Right lobe of liver (tissue), 6 donors: ENCODE measurements around the gene FLCN. TPM values are rescaled to one million over a fixed set of nuclear protein-coding genes. Genes with fewer than 3 reads are reported as not detected.

Experiments
- ATAC-seq, 4 donors: fragments of 200-7000 bp; cut with Tn5 transposase; one replicate each; pipeline ENCODE4 v1.9.1; 2020; ENCODE audit warnings: mild to moderate bottlenecking in 4 of 4, moderate library complexity in 4 of 4
- DNase-seq, 3 donors: peaks; one replicate each; pipeline ENCODE4 v3.0.0-alpha.2; 2020
- H3K27ac ChIP-seq, 3 donors: fragments of 200-600 bp; one replicate each; pipeline ENCODE4 v1.8.0; 2022
- H3K27me3 ChIP-seq, 2 donors: fragments of 200-600 bp; one replicate each; pipeline ENCODE4 v1.8.0; 2022
- H3K36me3 ChIP-seq, 4 donors: fragments of 200-600 bp; sonication (generic) in 1 of 4; one replicate each; pipeline versions ENCODE4 v1.5.1 to v1.8.0; 2017 to 2022; ENCODE audit warnings: control low read depth in 1 of 4
- H3K4me1 ChIP-seq, 4 donors: fragments of 200-600 bp; sonication (generic) in 1 of 4; one replicate each; pipeline versions ENCODE4 v1.5.1 to v1.8.0; 2017 to 2022; ENCODE audit warnings: control low read depth in 1 of 4
- H3K4me3 ChIP-seq, 3 donors: fragments of 200-600 bp; one replicate each; pipeline ENCODE4 v1.8.0; 2022
- H3K9me3 ChIP-seq, 4 donors: fragments of 200-600 bp; sonication (generic) in 1 of 4; one replicate each; pipeline versions ENCODE4 v1.5.1 to v1.8.0; 2017 to 2022; ENCODE audit warnings: control low read depth in 1 of 4
- CTCF ChIP-seq, 4 donors: fragments of 200-600 bp in 3 of 4; fragments of 450-650 bp in 1 of 4; IDR thresholded peaks; one replicate each; pipeline versions ENCODE4 v1.5.1 to v1.8.0; 2016 to 2022; ENCODE audit warnings: antibody characterized with exemption in 4 of 4, mild to moderate bottlenecking in 2 of 4
- POLR2A ChIP-seq: fragments of 450-650 bp; IDR thresholded peaks from one replicate; pipeline ENCODE4 v1.6.1; 2017; ENCODE audit warnings: antibody characterized with exemption, mild to moderate bottlenecking
- WGBS: methylation state at CpG from one replicate; pipeline ENCODE4 v1.1.6; 2018; ENCODE audit warnings: low coverage, low lambda C conversion rate; ENCODE audit not compliant: insufficient coverage; ENCODE audit errors: missing lambda C conversion rate; 5-methylcytosine and 5-hydroxymethylcytosine counted together
- intact Hi-C, 2 donors: fragments of 100-400 bp; cut with DNase I; formaldehyde crosslinking; loops; one replicate each; pipeline versions ENCODE4 v1.11.2 to v1.14.1; 2022
- total RNA-seq, 6 experiments: library from RNA; depleted of rRNA in 2 of 6; stranded (reverse); fragments of >200 nt in 2 of 6; fragmentation: NEBNext Ultra II Directional in 3 of 6; extraction: Animal tissue kit (Norgen Biotek cat#: 25700) in 3 of 6; gene quantifications; one replicate each; pipeline versions ENCODE4 v1.1.0 to v1.2.4, GENCODE V29; 2016 to 2023
- donor health status: DM: no; HTN: yes; CAD: no.
- donor health status: DM: no; HTN: no; CAD: no.
- donor health status: DM: no; HTN: no; CAD: no.
- donor health status: DM: no; HTN: yes; CAD: no.
- donor health status: DM: no; HTN: yes; CAD: no.

The FLCN gene
- total RNA-seq, 6 experiments from 2014 or later: 25.4 to 44.3 (median 35.9) TPM

GRCh38 chr17:17229416-17230384 is 7.3 kb downstream of the FLCN start:
- TF ChIP-seq POLR2A (no peak), CTCF (IDR thresholded peaks at IDR 0.05) (no peak)
- H3K36me3 ChIP-seq: peaks cover 0 to 60% (median 35%) of the 10 kb centered on the region in 4 donors
- peak overlapping the region in 1 of 3 donors; percentile 67 for H3K27ac ChIP-seq
- no peaks in the 10 kb centered on the region for H3K27me3 ChIP-seq
- WGBS: 83% methylated on average over 19 of the region's 26 CpGs
- intact Hi-C loops: no loop called here
- ATAC-seq (no peak), DNase-seq (no peak)
- no peak overlapping the region for H3K4me3 ChIP-seq
- H3K4me1 ChIP-seq: peaks cover 0 to 52% (median 22%) of the 10 kb centered on the region in 4 donors
- H3K9me3 ChIP-seq: no peaks in the 10 kb centered on the region

- TF ChIP-seq POLR2A (no peak), CTCF (IDR thresholded peaks at IDR 0.05) (no peak)
- intact Hi-C loops: no loop called here
- Histone ChIP-seq H3K27me3 (no peaks in the 10 kb centered on the region), H3K9me3 (no peaks in the 10 kb centered on the region), H3K4me1 (peaks cover 0 to 42% (median 22%) of the 10 kb centered on the region in 4 donors), H3K36me3 (peaks cover 0 to 69% (median 45%) of the 10 kb centered on the region in 4 donors), H3K27ac (peak overlapping the region in 2 of 3 donors; percentile 40 to 67), H3K4me3 (no peak overlapping the region)
- DNase-seq (peak in 2 of 3 donors; percentile 70 to 84), ATAC-seq (peak; percentile 35 to 52 (median 42))
- 61% methylated on average over 6 of the region's 17 CpGs for WGBS
Observed at GRCh38 chr17:17228521-17229279, 8.3 kb downstream of the FLCN start.

- WGBS: 67% methylated on average over 9 of the region's 25 CpGs
- peaks cover 0 to 37% (median 21%) of the 10 kb centered on the region in 4 donors for H3K4me1 ChIP-seq
- peak; percentile 77 to 93 (median 92) for ATAC-seq
- intact Hi-C loops: no loop called here
- TF ChIP-seq CTCF (IDR thresholded peaks at IDR 0.05) (no peak), POLR2A (no peak)
- no peak overlapping the region for H3K4me3 ChIP-seq
- no peaks in the 10 kb centered on the region for H3K27me3 ChIP-seq
- H3K36me3 ChIP-seq: peaks cover 0 to 77% (median 50%) of the 10 kb centered on the region in 4 donors
- no peaks in the 10 kb centered on the region for H3K9me3 ChIP-seq
- peak in 2 of 3 donors; percentile 86 to 93 for DNase-seq
- H3K27ac ChIP-seq: peak overlapping the region in 1 of 3 donors; percentile 67
Observed at GRCh38 chr17:17227608-17228520, 9.1 kb downstream of the FLCN start.
